Measurements from ENCODE around the gene TMEM207. TPM values are rescaled to one million over a fixed set of nuclear protein-coding genes. Genes with fewer than 3 reads are reported as not detected.
A peak's percentile ranks its signal among the peaks of the same experiment; 100 is the strongest.

TMEM207 gene
- total and polyA plus RNA-seq, 2 of the 8 experiments (the other 6 are each of a cell fraction or from before 2014, with no cell fraction given) = not detected

DNA sequence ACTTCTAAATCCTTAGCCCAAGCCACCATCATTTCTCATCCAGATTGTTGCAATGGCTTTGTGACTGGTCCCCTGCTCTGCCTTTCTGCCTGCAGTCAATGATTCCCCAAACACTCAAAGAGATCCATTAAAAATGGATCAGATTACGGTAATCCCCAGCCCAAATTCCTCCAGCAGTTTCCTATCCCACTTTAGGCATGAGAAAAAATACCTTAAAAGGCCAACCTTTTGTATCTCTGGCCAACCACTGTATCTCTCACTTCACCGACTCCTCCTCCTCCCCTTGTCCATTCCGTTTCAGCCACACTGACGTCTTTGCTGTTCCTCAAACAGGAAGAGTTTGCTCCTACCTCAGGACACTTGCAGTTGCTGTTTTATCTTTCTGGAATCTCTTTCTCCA is 43.3 kb upstream of the TMEM207 start:
- H3K56ac ChIP-seq (replicated peaks; ENCODE audit: insufficient read length, low read depth, low read length) = no peak overlapping the region
- H3K4me1 ChIP-seq (replicated peaks in 1 of 4; ENCODE audit: control insufficient read depth in 3 of 4, insufficient read depth in 4 of 4, low read length in 3 of 4) = no peaks in the 10 kb centered on the region
- H4K8ac ChIP-seq (ENCODE audit: extremely low read depth, insufficient read depth, low read length) = no peak overlapping the region
- H3K79me2 ChIP-seq (ENCODE audit: control insufficient read depth in 1 of 2, insufficient read depth in 2 of 2, low read length in 2 of 2) = no peaks in the 10 kb centered on the region
- FAIRE-seq (no peak), DNase-seq (ENCODE audit: low read depth in 1 of 2, low spot score in 2 of 2) (no peak)
- H2BK15ac ChIP-seq (ENCODE audit: low read length) = no peak overlapping the region
- 72% methylated on average over 4 of the region's 4 CpGs; no CpG with 5 or more reads in 1 of the 2 experiments for WGBS, 2 experiments (ENCODE audit: extremely low coverage in 1 of 2, insufficient coverage in 1 of 2, insufficient read length in 1 of 2, insufficient replicate concordance in 2 of 2, low coverage in 1 of 2, low lambda C conversion rate in 2 of 2, missing lambda C conversion rate in 1 of 2)
- no peak overlapping the region for H2AK5ac ChIP-seq (ENCODE audit: low read depth, low read length)
- H3K4me3 ChIP-seq (ENCODE audit: extremely low read depth in 1 of 4, insufficient read depth in 2 of 4, low read depth in 3 of 4, low read length in 4 of 4) = no peak overlapping the region
- no peak overlapping the region for H2BK20ac ChIP-seq (ENCODE audit: low read length)
- H3K4ac ChIP-seq (replicated peaks; ENCODE audit: insufficient read length, low read depth, low read length) = no peak overlapping the region
- H3K4me2 ChIP-seq (ENCODE audit: insufficient read depth in 1 of 2, low read depth in 2 of 2, low read length in 2 of 2) = no peak overlapping the region
- no peaks in the 10 kb centered on the region for H3K36me3 ChIP-seq (ENCODE audit: control insufficient read depth in 2 of 4, insufficient read depth in 4 of 4, low read length in 3 of 4)
- H3K27me3 ChIP-seq (replicated peaks in 1 of 4; ENCODE audit: control insufficient read depth in 3 of 4, extremely low read depth in 1 of 4, insufficient read depth in 3 of 4, low read length in 3 of 4) = no peaks in the 10 kb centered on the region
- H2BK120ac ChIP-seq (replicated peaks; ENCODE audit: low read depth, low read length) = no peak overlapping the region
- no peak overlapping the region for H3K23ac ChIP-seq (ENCODE audit: insufficient read length)
- H3K79me1 ChIP-seq (ENCODE audit: low read depth, low read length) = no peaks in the 10 kb centered on the region
- H2BK12ac ChIP-seq (ENCODE audit: low read depth, low read length) = no peak overlapping the region
- H4K5ac ChIP-seq (ENCODE audit: insufficient read length, low read depth, low read length) = no peak overlapping the region
- no peaks in the 10 kb centered on the region; the same call in 1 of the 2 replicates for H3K23me2 ChIP-seq (ENCODE audit: low read depth, low read length)
- H2AFZ ChIP-seq (ENCODE audit: low read length) = no peak overlapping the region
- no peaks in the 10 kb centered on the region for H4K20me1 ChIP-seq (replicated peaks in 1 of 2; ENCODE audit: control insufficient read depth in 1 of 2, insufficient read depth in 2 of 2, low read length in 2 of 2)
- H3K9ac ChIP-seq (replicated peaks in 1 of 4; ENCODE audit: extremely low read depth in 1 of 4, low read depth in 3 of 4, low read length in 3 of 4) = no peak overlapping the region
- H2BK5ac ChIP-seq (ENCODE audit: low read depth, low read length) = no peak overlapping the region
- H4K91ac ChIP-seq (replicated peaks; ENCODE audit: insufficient read length, low read length) = no peak overlapping the region
- no peaks in the 10 kb centered on the region for H3K9me3 ChIP-seq (ENCODE audit: insufficient read depth in 2 of 2, low read depth in 1 of 2, low read length in 1 of 2)
- no peak overlapping the region for H3K27ac ChIP-seq (ENCODE audit: low read depth, low read length)
- POLR2A ChIA-PET (ENCODE audit: partially characterized antibody) = no interaction called here
- CTCF ChIA-PET (ENCODE audit: partially characterized antibody) = no interaction called here
- H3K14ac ChIP-seq (ENCODE audit: insufficient read length) = no peak overlapping the region
- no peak overlapping the region for H3K18ac ChIP-seq (ENCODE audit: extremely low read depth, low read length)
- TF ChIP-seq BRCA1 (IDR thresholded peaks at IDR 0.05; ENCODE audit: low read depth, low read length) (no peak), TAF7 (optimal IDR thresholded peaks at IDR 0.05; ENCODE audit: borderline replicate concordance, low read depth, low read length) (no peak), HDAC2 (IDR thresholded peaks at IDR 0.05; ENCODE audit: borderline replicate concordance in 1 of 2, low read depth in 2 of 2, low read length in 2 of 2) (0 out of 4 replicates have a peak, but pooled peaks of 1 of the 2 experiments have one; percentile 49), TAF1 (IDR thresholded peaks at IDR 0.05; ENCODE audit: low read depth, low read length) (peak; percentile 70), GABPA (IDR thresholded peaks at IDR 0.05; ENCODE audit: borderline replicate concordance, insufficient read depth, low read length) (no peak), NANOG (IDR thresholded peaks at IDR 0.05; ENCODE audit: insufficient read depth, low read depth, low read length, poor library complexity, severe bottlenecking) (no peak), TEAD4 (IDR thresholded peaks at IDR 0.05; ENCODE audit: low read depth, low read length) (no peak), BCL11A (IDR thresholded peaks at IDR 0.05; ENCODE audit: low read depth in 2 of 2, low read length in 2 of 2) (no peak)
- TF ChIP-seq, protein P1, sequence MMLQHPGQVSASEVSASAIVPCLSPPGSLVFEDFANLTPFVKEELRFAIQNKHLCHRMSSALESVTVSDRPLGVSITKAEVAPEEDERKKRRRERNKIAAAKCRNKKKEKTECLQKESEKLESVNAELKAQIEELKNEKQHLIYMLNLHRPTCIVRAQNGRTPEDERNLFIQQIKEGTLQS (IDR thresholded peaks at IDR 0.05; ENCODE audit: insufficient read depth, low read depth, low read length) = no peak
- TF ChIP-seq, protein P2, sequence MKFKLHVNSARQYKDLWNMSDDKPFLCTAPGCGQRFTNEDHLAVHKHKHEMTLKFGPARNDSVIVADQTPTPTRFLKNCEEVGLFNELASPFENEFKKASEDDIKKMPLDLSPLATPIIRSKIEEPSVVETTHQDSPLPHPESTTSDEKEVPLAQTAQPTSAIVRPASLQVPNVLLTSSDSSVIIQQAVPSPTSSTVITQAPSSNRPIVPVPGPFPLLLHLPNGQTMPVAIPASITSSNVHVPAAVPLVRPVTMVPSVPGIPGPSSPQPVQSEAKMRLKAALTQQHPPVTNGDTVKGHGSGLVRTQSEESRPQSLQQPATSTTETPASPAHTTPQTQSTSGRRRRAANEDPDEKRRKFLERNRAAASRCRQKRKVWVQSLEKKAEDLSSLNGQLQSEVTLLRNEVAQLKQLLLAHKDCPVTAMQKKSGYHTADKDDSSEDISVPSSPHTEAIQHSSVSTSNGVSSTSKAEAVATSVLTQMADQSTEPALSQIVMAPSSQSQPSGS (IDR thresholded peaks at IDR 0.05; ENCODE audit: low read length) = no peak
- TF ChIP-seq, protein P3, sequence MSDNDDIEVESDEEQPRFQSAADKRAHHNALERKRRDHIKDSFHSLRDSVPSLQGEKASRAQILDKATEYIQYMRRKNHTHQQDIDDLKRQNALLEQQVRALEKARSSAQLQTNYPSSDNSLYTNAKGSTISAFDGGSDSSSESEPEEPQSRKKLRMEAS (IDR thresholded peaks at IDR 0.05) = no peak

Measured in H1 (cell line).